DMS53 treated with DMSO at 0.1 percent for 48 hours (cell line): ENCODE measurements around the gene PPIF.

Experiments used
- DNase-seq: peaks from one replicate; lab custom pipeline; 2025; ENCODE audit not compliant: unreplicated experiment; lab: John Stamatoyannopoulos, UW

The PPIF gene

GRCh38 chr10:79367426-79368189 is 20.3 kb downstream of the PPIF start:
- DNase-seq, result no peak

- no peak for DNase-seq
Measured at GRCh38 chr10:79372871-79373270, 25.6 kb downstream of the PPIF start.

- DNase-seq, result peak; percentile 53
Measured at GRCh38 chr10:79374312-79375191, 27.3 kb downstream of the PPIF start.

- DNase-seq, result no peak
Measured at GRCh38 chr10:79375321-79376077, 28.2 kb downstream of the PPIF start.

GRCh38 chr10:79376078-79376628 is 28.9 kb downstream of the PPIF start:
- DNase-seq, result no peak

- no peak for DNase-seq
Measured at GRCh38 chr10:79376751-79377556, 29.7 kb downstream of the PPIF start.

- DNase-seq, result no peak
Measured at GRCh38 chr10:79377557-79378382, 30.5 kb downstream of the PPIF start.

- no peak for DNase-seq
Measured at GRCh38 chr10:79378383-79378646, 31.0 kb downstream of the PPIF start.

- DNase-seq, result no peak
Measured at GRCh38 chr10:79378647-79379511, 31.6 kb downstream of the PPIF start.

GRCh38 chr10:79379512-79380124 is 32.3 kb downstream of the PPIF start:
- DNase-seq, result no peak

GRCh38 chr10:79380125-79380945 is 33.1 kb downstream of the PPIF start:
- peak; percentile 83 for DNase-seq

GRCh38 chr10:79380946-79381721 is 33.9 kb downstream of the PPIF start:
- DNase-seq, result no peak

GRCh38 chr10:79381804-79382221 is 34.5 kb downstream of the PPIF start:
- DNase-seq, result no peak

GRCh38 chr10:79382491-79382941 is 35.2 kb downstream of the PPIF start:
- no peak for DNase-seq

GRCh38 chr10:79383974-79384606 is 36.8 kb downstream of the PPIF start:
- no peak for DNase-seq

GRCh38 chr10:79384773-79385391 is 37.6 kb downstream of the PPIF start:
- no peak for DNase-seq
